ENCODE results near the gene LOX.

GRCh38 chr5:122124766-122125165 lies 46.7 kb upstream of the LOX start:
- TF ChIP-seq CTCF (IDR thresholded peaks at IDR 0.05) (no peak), POLR2A (IDR thresholded peaks at IDR 0.05) (no peak)
